A673 (cell line): Measurements from ENCODE around the gene SPOCD1. TPM values are rescaled to one million over a fixed set of nuclear protein-coding genes. Genes with fewer than 3 reads are reported as not detected.

Experiments used
- BruUV-seq: library from RNA; stranded (reverse); fragments of 400-500 nt; replicated peaks from 2 replicates; lab custom pipeline; 2021; lab: Mats Ljungman, UMichigan
- CTCF ChIA-PET: fragments of 300-600 bp; sonication (Branson Sonifier 250); formaldehyde crosslinking; loops from one replicate; lab custom pipeline; 2022; ENCODE audit warnings: antibody characterized with exemption; lab: Charles Lee
- POLR2A ChIA-PET: fragments of 300-600 bp; sonication (Branson Sonifier 250); formaldehyde crosslinking; loops from one replicate; lab custom pipeline; 2022; ENCODE audit warnings: antibody characterized with exemption; ENCODE audit not compliant: low non-redundant PET; lab: Charles Lee
- DNase-seq: peaks from one replicate; pipeline ENCODE4 v3.0.0-alpha.2; 2015; ENCODE audit warnings: low spot score
- H3K27ac ChIP-seq: fragments of 200-600 bp; sonication (generic); 2 replicates; pipeline ENCODE4 v1.5.1; 2016; ENCODE audit warnings: mixed run types, low read depth, mild to moderate bottlenecking, mixed read lengths, antibody characterized with exemption, low read length; ENCODE audit not compliant: poor library complexity, severe bottlenecking
- H3K27me3 ChIP-seq: fragments of 200-600 bp; sonication (generic); replicated peaks from 2 replicates; pipeline ENCODE4 v1.6.1; 2017; ENCODE audit warnings: mixed run types, low read depth, mild to moderate bottlenecking, mixed read lengths, antibody characterized with exemption, low read length; ENCODE audit not compliant: insufficient read depth, poor library complexity
- H3K36me3 ChIP-seq: fragments of 200-600 bp; sonication (generic); 2 replicates; pipeline ENCODE4 v1.6.1; 2016; ENCODE audit warnings: mixed run types, mild to moderate bottlenecking, mixed read lengths, antibody characterized with exemption, low read length; ENCODE audit not compliant: insufficient read depth, poor library complexity, severe bottlenecking
- H3K4me1 ChIP-seq: fragments of 200-600 bp; sonication (generic); 2 replicates; pipeline ENCODE4 v1.6.1; 2017; ENCODE audit warnings: mixed run types, mild to moderate bottlenecking, mixed read lengths, antibody characterized with exemption, low read length; ENCODE audit not compliant: insufficient read depth, poor library complexity, severe bottlenecking
- H3K4me3 ChIP-seq: fragments of 200-600 bp; sonication (generic); 2 replicates; pipeline ENCODE4 v1.5.1; 2016; ENCODE audit warnings: low read depth, mixed run types, mild to moderate bottlenecking, mixed read lengths, low read length; ENCODE audit not compliant: poor library complexity, severe bottlenecking
- H3K9me3 ChIP-seq: fragments of 200-600 bp; sonication (generic); 2 replicates; pipeline ENCODE4 v1.6.1; 2016; ENCODE audit warnings: mixed run types, low read depth, mild to moderate bottlenecking, mixed read lengths, antibody characterized with exemption, low read length; ENCODE audit not compliant: poor library complexity, severe bottlenecking
- EZH2 ChIP-seq: fragments of 200-600 bp; sonication (generic); IDR thresholded peaks from 2 replicates; pipeline ENCODE4 v1.6.1; 2017; ENCODE audit warnings: borderline replicate concordance, low read depth, mild to moderate bottlenecking, mixed read lengths, antibody characterized with exemption, low read length; ENCODE audit not compliant: poor library complexity, severe bottlenecking
- intact Hi-C: fragments of 100-400 bp; cut with micrococcal nuclease; formaldehyde crosslinking; loops from one replicate; pipeline ENCODE4 v1.10.0; 2022; ENCODE audit not compliant: unreplicated experiment
- total RNA-seq: library from RNA; stranded (reverse); gene quantifications from 2 replicates; pipeline ENCODE4 v1.2.3, GENCODE V29; 2021
- TF ChIP-seq, protein P1 (sequence below): fragments of 300-800, 200-600 bp; sonication (generic); conservative IDR thresholded peaks from 2 replicates; pipeline ENCODE4 v1.5.1; 2017; ENCODE audit warnings: low read depth, mild to moderate bottlenecking, antibody characterized with exemption, low read length, moderate library complexity, mixed read lengths

SPOCD1 gene
- total RNA-seq, 1 experiment from 2014 or later: 0.58 TPM

DNA sequence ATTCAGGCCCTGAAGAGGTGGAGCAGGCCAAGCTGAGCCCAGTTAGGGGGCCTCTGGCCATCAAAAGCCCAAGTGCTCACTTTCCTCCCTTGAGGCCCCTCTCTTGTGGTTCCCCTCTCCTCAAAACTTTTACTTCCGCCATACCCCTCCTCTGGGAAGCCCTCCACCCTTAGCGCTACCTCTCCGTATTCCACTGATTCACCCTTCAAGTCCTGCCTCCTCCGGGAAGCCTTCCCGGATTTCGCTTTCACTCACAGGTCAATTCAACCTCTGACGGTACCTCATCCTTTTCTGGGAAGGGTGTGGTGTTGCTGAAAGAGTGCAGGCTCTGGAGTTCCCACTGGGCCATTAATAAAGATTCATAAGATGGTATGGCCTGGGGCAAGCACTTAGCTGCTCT is 19.1 kb downstream of the SPOCD1 start:
- no peak for DNase-seq
- Histone ChIP-seq H3K27me3 (no peaks in the 10 kb centered on the region), H3K9me3 (no peaks in the 10 kb centered on the region), H3K4me3 (no peak overlapping the region), H3K4me1 (peaks cover 39% of the 10 kb centered on the region), H3K36me3 (no peaks in the 10 kb centered on the region), H3K27ac (no peak overlapping the region)
- intact Hi-C loops: loop anchor here (5.0 kb wide), 1 partner anchor 166 kb away; no protein-coding TSS in a partner anchor
- ChIA-PET CTCF (no interaction called here), POLR2A (no interaction called here)
- no TSS peak for BruUV-seq
- no peak for TF ChIP-seq EZH2
- TF ChIP-seq, protein P1, sequence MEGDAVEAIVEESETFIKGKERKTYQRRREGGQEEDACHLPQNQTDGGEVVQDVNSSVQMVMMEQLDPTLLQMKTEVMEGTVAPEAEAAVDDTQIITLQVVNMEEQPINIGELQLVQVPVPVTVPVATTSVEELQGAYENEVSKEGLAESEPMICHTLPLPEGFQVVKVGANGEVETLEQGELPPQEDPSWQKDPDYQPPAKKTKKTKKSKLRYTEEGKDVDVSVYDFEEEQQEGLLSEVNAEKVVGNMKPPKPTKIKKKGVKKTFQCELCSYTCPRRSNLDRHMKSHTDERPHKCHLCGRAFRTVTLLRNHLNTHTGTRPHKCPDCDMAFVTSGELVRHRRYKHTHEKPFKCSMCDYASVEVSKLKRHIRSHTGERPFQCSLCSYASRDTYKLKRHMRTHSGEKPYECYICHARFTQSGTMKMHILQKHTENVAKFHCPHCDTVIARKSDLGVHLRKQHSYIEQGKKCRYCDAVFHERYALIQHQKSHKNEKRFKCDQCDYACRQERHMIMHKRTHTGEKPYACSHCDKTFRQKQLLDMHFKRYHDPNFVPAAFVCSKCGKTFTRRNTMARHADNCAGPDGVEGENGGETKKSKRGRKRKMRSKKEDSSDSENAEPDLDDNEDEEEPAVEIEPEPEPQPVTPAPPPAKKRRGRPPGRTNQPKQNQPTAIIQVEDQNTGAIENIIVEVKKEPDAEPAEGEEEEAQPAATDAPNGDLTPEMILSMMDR: no peak

DNA sequence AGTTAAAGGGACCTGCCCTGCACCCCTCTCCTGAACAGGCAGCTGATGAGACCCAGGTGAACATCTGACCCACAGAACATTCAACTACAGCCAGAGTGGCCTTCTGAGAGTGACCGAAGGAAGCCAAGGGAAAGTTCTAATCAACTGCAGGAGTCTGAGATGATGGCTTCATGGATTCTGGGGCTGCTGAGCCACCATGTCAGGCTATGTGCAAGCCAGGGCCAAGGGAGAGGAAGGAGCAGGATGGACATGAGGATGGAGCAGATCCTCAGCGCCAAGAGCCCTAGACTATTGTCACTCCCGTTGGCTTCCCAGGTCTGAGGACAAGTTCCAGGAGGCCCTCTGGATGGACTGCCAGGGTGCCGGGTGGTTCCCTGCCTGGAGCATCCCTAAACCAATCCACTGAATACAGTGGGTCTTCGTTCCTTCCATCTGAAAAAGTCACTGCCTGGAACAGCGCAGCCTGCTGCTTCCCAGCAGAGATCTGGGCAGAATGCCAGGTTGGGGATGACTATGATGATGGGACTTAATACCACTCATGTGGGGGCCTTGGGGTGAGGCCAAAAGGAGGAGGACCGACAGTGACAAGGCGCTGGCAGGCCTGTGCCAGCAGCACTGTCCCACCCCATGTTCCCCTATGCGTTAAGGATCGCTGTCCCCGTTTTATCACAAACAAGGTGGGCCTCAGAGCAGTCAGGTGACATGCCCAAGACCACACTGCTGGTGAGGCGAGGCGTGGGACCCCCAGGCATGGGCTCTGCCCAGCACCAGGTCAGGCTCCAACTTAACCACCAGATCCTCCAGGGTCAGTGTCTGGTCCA is 19.8 kb downstream of the SPOCD1 start:
- Histone ChIP-seq H3K4me3 (no peak overlapping the region), H3K9me3 (no peaks in the 10 kb centered on the region), H3K27ac (no peak overlapping the region), H3K36me3 (no peaks in the 10 kb centered on the region), H3K4me1 (peaks cover 34% of the 10 kb centered on the region), H3K27me3 (no peaks in the 10 kb centered on the region)
- POLR2A ChIA-PET: no interaction called here
- CTCF ChIA-PET: no interaction called here
- BruUV-seq: no TSS peak
- peak; percentile 92 for DNase-seq
- intact Hi-C loops: loop anchor here (5.0 kb wide), 1 partner anchor 166 kb away; no protein-coding TSS in a partner anchor
- TF ChIP-seq, protein P1: no peak
- no peak for TF ChIP-seq EZH2

DNA sequence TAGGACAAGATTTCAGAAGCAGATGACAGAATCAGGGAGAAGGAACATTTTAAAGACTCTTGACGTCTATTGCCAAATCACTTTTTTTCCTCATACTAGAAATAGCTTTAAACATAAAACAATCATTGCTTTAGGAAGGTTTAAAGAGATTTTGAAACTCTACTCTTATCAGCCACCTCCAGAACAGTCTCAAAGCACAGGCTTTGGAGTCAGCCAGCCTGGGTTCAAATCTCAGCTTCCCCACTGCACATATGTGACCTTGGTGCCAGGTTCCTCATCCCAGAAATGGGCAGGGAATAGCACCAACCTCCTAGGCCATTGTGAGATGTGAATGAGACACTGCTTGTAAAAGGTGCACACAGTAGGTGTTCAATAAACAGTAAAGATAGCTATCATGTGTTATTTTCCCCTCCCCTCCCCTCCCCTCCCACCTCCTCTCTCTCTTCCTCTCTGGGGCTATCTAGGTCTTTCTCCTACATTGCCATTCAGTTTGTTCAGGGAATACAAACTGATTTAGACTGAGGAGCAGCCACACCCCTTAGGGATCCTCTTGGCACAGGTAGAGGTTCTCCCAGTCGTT is 20.6 kb downstream of the SPOCD1 start:
- no TSS peak for BruUV-seq
- no peak overlapping the region for H3K4me3 ChIP-seq

More for the DNA sequence above, 20.6 kb downstream of the SPOCD1 start:
- Histone ChIP-seq H3K27ac (no peak overlapping the region), H3K4me1 (peaks cover 34% of the 10 kb centered on the region), H3K9me3 (no peaks in the 10 kb centered on the region), H3K36me3 (no peaks in the 10 kb centered on the region), H3K27me3 (no peaks in the 10 kb centered on the region)
- intact Hi-C loops: loop anchor here (5.0 kb wide), 1 partner anchor 167 kb away; no protein-coding TSS in a partner anchor
- TF ChIP-seq, protein P1: no peak
- TF ChIP-seq EZH2: no peak
- no peak for DNase-seq
- CTCF ChIA-PET: no interaction called here
- POLR2A ChIA-PET: no interaction called here
